Activated naive CD4-positive, alpha-beta T cell treated with anti-CD3 and anti-CD28 coated beads for 36 hours (primary cell): Measurements from ENCODE around the gene MTUS2. TPM values are rescaled to one million over a fixed set of nuclear protein-coding genes. Genes with fewer than 3 reads are reported as not detected.

Source experiments
- CTCF ChIA-PET: fragments of 350-600 bp; sonication (Branson Sonifier 250); formaldehyde crosslinking; loops from one replicate; lab custom pipeline; 2021; ENCODE audit warnings: antibody characterized with exemption; lab: Charles Lee
- DNase-seq: peaks from one replicate; pipeline ENCODE4 v3.0.0-alpha.2; 2020
- H3K27ac Mint-ChIP-seq: one replicate; pipeline ENCODE4 v1.8.0; 2021; ENCODE audit warnings: mild to moderate bottlenecking, mixed read lengths
- H3K27me3 Mint-ChIP-seq: one replicate; pipeline ENCODE4 v1.8.0; 2021; ENCODE audit warnings: low read depth, mixed read lengths
- H3K36me3 Mint-ChIP-seq: one replicate; pipeline ENCODE4 v1.8.0; 2021; ENCODE audit warnings: low read depth, mixed read lengths
- H3K4me1 Mint-ChIP-seq: one replicate; pipeline ENCODE4 v1.8.0; 2021; ENCODE audit warnings: low read depth, mixed read lengths
- H3K4me3 Mint-ChIP-seq: one replicate; pipeline ENCODE4 v1.8.0; 2021; ENCODE audit warnings: mild to moderate bottlenecking, moderate library complexity, mixed read lengths
- H3K9me3 Mint-ChIP-seq: one replicate; pipeline ENCODE4 v1.8.0; 2021; ENCODE audit warnings: mixed read lengths
- intact Hi-C: fragments of 100-400 bp; cut with micrococcal nuclease; formaldehyde crosslinking; loops from one replicate; pipeline ENCODE4 v1.15.1; 2023
- total RNA-seq, 2 experiments: library from RNA; stranded (reverse); gene quantifications; one replicate each; pipeline ENCODE4 v1.2.3, GENCODE V29; 2021

The MTUS2 gene
- total RNA-seq, 2 experiments from 2014 or later, result not detected

DNA sequence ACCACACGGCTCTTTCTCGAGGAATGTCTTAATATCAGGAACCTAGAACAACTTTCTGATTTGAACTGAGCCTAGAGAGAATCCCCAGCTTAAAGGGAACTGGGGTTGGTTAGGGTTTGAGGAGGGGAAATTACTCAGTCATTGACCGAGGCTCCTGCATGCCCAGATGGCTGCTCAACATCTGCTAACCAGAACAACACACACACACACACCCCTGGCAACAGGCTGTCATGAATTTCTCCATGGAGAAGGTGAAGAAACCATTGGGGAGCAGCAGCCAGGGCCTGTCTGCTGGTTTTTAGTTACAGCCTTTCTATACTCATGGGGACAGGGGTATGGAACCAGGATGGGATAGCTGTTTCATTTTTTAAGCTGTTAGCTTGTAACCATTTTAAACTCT lies 5.2 kb downstream of the MTUS2 start:
- Mint-ChIP-seq H3K9me3 (peaks cover 12% of the 10 kb centered on the region), H3K36me3 (peaks cover 2% of the 10 kb centered on the region), H3K27me3 (peaks cover 38% of the 10 kb centered on the region), H3K4me1 (peaks cover 2% of the 10 kb centered on the region), H3K27ac (no peak overlapping the region), H3K4me3 (no peak overlapping the region)
- intact Hi-C loops, result no loop called here
- no peak for DNase-seq
- CTCF ChIA-PET, result interaction anchor here (1.0 to 1.1 kb wide), 2 partner anchors 11 to 27 kb away, joined by 3 read pairs; no protein-coding TSS in a partner anchor

DNA sequence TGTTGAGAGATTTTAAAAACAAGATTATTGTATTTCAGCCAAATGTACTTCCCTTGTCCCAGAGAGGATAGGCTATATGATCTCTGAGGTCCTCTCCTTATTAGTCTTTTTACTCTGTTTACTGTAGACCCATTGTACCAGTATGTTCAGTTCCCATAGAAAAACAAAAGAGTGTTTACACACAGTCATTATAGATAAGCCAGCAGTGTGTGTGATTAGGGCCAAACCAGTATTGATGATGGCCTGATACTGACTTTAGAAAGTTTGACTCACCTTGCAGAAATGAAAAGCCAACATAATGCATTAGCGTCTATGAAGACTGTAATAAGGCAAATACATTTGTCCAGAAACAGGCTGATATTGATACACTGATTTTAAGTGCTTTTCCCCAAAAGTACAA lies 6.2 kb downstream of the MTUS2 start:
- no peak overlapping the region for H3K27ac Mint-ChIP-seq
- CTCF ChIA-PET, result interaction anchor here (1.0 kb wide), 1 partner anchor 10 kb away, joined by 3 read pairs; no protein-coding TSS in a partner anchor

DNA sequence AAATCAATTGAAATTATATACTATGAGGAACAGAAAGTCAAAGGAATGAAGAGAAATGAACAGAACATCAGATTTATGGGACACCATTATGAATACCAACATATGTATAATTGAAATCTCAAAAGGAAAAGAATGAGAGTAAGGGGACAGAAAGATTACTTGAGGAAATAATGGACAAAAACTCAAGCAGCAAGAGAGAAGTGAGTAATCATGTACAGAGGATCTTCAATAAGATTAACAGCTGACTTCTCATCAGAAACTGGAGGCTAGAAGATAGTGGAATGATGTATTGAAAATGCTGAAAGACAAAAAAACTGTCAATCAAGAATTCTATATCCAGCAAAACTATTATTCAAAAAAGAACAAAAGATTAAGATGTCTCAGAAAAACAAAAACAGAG lies 10.4 kb downstream of the MTUS2 start:
- H3K27ac Mint-ChIP-seq, result no peak overlapping the region
- intact Hi-C loops, result no loop called here
- peaks cover 19% of the 10 kb centered on the region for H3K9me3 Mint-ChIP-seq
- H3K4me1 Mint-ChIP-seq, result no peaks in the 10 kb centered on the region
- no peak for DNase-seq
- peaks cover 9% of the 10 kb centered on the region for H3K27me3 Mint-ChIP-seq
- H3K4me3 Mint-ChIP-seq, result no peak overlapping the region
- peaks cover 2% of the 10 kb centered on the region for H3K36me3 Mint-ChIP-seq
- CTCF ChIA-PET, result no interaction called here

More for the DNA sequence above, 6.2 kb downstream of the MTUS2 start:
- H3K4me1 Mint-ChIP-seq, result no peaks in the 10 kb centered on the region
- H3K36me3 Mint-ChIP-seq, result peaks cover 2% of the 10 kb centered on the region
- no peak for DNase-seq
- H3K27me3 Mint-ChIP-seq, result peaks cover 33% of the 10 kb centered on the region
- H3K9me3 Mint-ChIP-seq, result peaks cover 19% of the 10 kb centered on the region
- intact Hi-C loops, result no loop called here
- no peak overlapping the region for H3K4me3 Mint-ChIP-seq

DNA sequence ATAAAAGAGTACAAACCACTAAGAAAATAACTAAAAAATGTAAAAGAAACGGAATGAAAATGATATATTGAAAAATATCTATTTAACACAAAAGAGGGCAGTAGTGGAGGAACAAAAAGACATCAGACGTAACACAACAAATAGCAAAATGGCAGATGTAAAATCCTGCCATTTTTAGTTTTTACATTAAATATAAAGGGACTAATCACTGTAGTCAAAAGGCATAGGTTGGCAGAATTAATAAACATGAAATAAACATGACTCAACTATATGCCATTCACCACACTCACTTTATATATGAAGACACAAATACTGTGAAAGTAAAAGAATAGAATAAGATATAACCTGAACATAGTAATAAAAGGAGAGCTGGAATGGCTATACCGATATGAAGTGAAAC lies 11.0 kb downstream of the MTUS2 start:
- intact Hi-C loops, result no loop called here
- H3K27ac Mint-ChIP-seq, result no peak overlapping the region
- no peaks in the 10 kb centered on the region for H3K4me1 Mint-ChIP-seq
- no peak overlapping the region for H3K4me3 Mint-ChIP-seq
- H3K9me3 Mint-ChIP-seq, result peaks cover 19% of the 10 kb centered on the region
- CTCF ChIA-PET, result no interaction called here
- peaks cover 2% of the 10 kb centered on the region for H3K36me3 Mint-ChIP-seq
- no peak for DNase-seq
- H3K27me3 Mint-ChIP-seq, result peaks cover 9% of the 10 kb centered on the region

DNA sequence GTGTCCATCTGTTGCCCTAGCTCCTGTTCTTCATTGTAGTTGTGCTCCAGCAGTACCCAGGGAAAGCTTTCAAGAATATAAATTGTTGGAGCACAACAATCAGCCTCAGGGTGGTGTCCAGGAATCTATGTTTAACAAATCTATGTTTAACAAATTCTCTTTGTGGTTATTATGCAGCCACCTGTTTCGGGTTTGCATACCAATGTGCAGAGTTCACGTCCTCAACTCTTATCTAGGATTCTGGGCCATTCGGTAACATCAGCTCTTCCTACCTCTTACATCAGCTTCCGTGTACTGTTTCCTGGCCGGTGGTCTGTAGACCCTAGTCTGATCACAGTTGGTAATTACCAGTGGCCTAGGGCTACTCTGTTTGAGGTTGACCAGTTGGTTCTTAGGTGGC lies 17.0 kb downstream of the MTUS2 start:
- DNase-seq, result no peak
- intact Hi-C loops, result no loop called here
- no peak overlapping the region for H3K27ac Mint-ChIP-seq
- H3K4me3 Mint-ChIP-seq, result no peak overlapping the region
- H3K4me1 Mint-ChIP-seq, result no peaks in the 10 kb centered on the region
- peaks cover 6% of the 10 kb centered on the region for H3K27me3 Mint-ChIP-seq
- H3K9me3 Mint-ChIP-seq, result no peaks in the 10 kb centered on the region
- H3K36me3 Mint-ChIP-seq, result no peaks in the 10 kb centered on the region
- CTCF ChIA-PET, result no interaction called here

DNA sequence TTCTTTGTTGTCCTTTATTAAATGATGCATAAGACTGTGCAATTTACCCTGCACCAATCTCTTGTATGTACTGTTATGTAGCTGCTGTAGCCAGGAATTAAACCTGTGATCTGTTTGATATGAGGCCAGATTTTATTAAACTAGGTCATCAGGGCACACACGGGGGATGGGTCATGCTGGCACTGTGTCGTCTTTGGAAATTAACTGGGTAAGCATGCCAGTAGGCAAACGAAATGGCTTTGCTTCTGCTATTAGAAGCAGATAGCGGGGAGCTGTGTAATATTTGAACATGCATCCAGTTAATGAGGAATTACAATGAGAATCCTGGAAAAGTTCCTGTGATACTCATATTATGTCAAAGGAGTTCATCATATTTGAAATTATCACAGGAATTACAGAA lies 23.5 kb downstream of the MTUS2 start:
- Mint-ChIP-seq H3K9me3 (no peaks in the 10 kb centered on the region), H3K4me1 (no peaks in the 10 kb centered on the region), H3K36me3 (no peaks in the 10 kb centered on the region), H3K4me3 (no peak overlapping the region), H3K27me3 (peaks cover 9% of the 10 kb centered on the region), H3K27ac (no peak overlapping the region)
- DNase-seq, result no peak
- CTCF ChIA-PET, result no interaction called here
- intact Hi-C loops, result no loop called here

DNA sequence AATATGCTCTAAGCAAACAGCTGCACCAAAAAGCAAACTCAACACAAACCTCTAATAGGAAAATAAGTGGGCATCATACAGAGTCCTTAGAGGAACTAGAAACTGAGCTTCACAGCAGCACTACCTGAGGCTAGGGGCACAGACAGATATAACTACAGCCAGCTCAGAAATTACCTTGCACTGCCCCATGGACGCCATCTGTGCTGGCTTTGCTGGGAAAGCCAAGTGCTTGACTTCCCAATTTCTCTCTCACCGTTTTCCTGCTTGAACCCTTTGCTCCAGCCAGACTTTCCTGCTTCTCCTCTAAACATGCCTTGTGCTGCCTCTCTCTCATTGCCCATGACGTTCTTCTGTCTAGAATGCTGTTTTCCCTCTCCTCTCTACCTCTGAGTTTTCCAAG lies 29.3 kb downstream of the MTUS2 start:
- H3K27me3 Mint-ChIP-seq, result peaks cover 8% of the 10 kb centered on the region
- H3K4me1 Mint-ChIP-seq, result no peaks in the 10 kb centered on the region
- H3K9me3 Mint-ChIP-seq, result no peaks in the 10 kb centered on the region
- CTCF ChIA-PET, result interaction anchor here (0.8 kb wide), 1 partner anchor 14 kb away, joined by 3 read pairs; no protein-coding TSS in a partner anchor
- no peak overlapping the region for H3K4me3 Mint-ChIP-seq
- intact Hi-C loops, result no loop called here
- no peak overlapping the region for H3K27ac Mint-ChIP-seq
- DNase-seq, result no peak
- no peaks in the 10 kb centered on the region for H3K36me3 Mint-ChIP-seq

DNA sequence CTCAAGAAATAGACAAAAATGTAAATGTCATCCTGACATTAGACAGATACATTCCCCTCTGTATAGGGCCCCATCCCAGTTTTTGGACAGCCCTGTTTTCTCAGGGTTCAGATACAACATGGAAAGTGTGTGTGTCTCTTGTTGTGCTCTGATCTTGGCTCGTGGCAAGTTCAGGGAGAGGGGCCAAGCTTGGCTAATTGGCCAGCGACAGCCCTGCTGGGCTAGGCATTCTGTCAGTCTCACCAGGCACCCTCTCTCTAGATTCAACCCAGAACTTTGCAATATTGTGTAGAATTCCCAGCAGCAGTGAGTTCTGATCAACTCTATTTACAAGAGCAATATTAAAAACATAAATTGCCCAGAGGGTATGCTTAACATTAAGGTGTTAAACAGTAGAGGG lies 30.1 kb downstream of the MTUS2 start:
- Mint-ChIP-seq H3K27ac (no peak overlapping the region), H3K36me3 (no peaks in the 10 kb centered on the region), H3K9me3 (no peaks in the 10 kb centered on the region), H3K4me3 (no peak overlapping the region), H3K27me3 (peaks cover 5% of the 10 kb centered on the region), H3K4me1 (no peaks in the 10 kb centered on the region)
- intact Hi-C loops, result no loop called here
- DNase-seq, result no peak
- CTCF ChIA-PET, result interaction anchor here (0.8 kb wide), 1 partner anchor 15 kb away, joined by 3 read pairs; no protein-coding TSS in a partner anchor

DNA sequence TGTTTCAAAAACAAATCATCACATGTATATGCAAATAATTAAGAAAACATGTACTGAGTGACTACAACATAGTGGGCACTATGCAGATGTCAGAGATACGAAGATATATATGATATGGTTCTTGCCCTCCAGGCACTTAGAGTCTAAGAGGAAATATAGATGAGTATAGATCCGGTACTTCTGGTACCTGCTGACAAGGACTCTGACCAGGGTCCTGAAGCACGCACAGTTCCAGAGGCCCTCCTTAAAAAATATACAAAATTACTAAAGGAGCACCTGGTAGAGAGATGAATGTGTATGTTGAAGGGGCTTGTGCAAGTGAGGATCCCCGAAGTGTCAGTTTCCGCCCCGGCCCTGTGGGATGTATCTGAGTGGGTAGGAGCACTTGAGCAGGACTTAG lies 31.3 kb downstream of the MTUS2 start:
- Mint-ChIP-seq H3K9me3 (no peaks in the 10 kb centered on the region), H3K4me3 (no peak overlapping the region), H3K4me1 (no peaks in the 10 kb centered on the region), H3K27ac (no peak overlapping the region), H3K27me3 (peaks cover 5% of the 10 kb centered on the region), H3K36me3 (no peaks in the 10 kb centered on the region)
- CTCF ChIA-PET, result no interaction called here
- no peak for DNase-seq
- intact Hi-C loops, result no loop called here

DNA sequence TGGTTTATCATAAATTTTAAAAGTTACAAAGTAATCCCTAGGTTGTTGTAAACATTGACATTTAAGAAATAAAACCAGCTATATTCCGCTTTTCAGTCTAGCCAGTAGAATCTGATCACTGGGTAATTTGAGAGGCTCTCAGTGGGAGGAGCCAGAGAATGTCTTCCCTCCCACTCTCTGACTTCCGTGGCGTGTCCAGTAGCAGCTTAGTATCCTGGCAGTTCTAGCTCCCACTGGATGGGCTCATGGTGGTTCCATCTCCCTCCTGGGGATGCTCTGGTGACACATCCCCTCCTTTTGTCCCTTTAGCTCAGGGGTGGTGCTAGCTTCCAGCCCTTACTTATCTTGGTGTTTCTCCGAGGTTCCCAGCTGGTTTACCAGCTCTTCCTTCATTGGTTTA lies 34.5 kb downstream of the MTUS2 start:
- Mint-ChIP-seq H3K27ac (no peak overlapping the region), H3K36me3 (no peaks in the 10 kb centered on the region), H3K4me1 (no peaks in the 10 kb centered on the region), H3K9me3 (no peaks in the 10 kb centered on the region), H3K27me3 (peaks cover 5% of the 10 kb centered on the region), H3K4me3 (no peak overlapping the region)
- intact Hi-C loops, result no loop called here
- no peak for DNase-seq
- CTCF ChIA-PET, result interaction anchor here (0.6 to 0.8 kb wide), 2 partner anchors 36 to 354 kb away, joined by 3 to 4 read pairs; no protein-coding TSS in a partner anchor

DNA sequence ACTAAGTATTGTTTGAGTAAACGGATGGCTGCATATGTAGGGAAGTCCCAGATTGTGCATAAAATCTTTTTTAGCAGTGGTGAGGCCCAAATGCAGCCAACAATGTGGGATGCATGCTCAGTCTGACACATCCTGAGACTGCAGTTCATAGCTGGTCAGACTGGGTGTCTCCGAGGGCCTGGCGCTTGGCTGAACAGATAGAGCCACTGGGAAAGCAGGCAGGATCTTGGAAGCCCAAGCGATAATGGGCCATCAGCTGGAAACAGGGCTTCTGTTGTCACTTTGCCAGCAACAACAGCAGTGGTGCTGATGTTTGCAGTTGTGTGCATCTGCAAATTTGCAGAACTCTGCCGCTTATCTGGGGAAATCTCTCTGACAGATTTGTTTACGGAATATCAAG lies 36.1 kb downstream of the MTUS2 start:
- Mint-ChIP-seq H3K4me3 (no peak overlapping the region), H3K4me1 (no peaks in the 10 kb centered on the region), H3K36me3 (no peaks in the 10 kb centered on the region), H3K27ac (no peak overlapping the region), H3K27me3 (peaks cover 5% of the 10 kb centered on the region), H3K9me3 (no peaks in the 10 kb centered on the region)
- intact Hi-C loops, result no loop called here
- CTCF ChIA-PET, result no interaction called here
- no peak for DNase-seq

DNA sequence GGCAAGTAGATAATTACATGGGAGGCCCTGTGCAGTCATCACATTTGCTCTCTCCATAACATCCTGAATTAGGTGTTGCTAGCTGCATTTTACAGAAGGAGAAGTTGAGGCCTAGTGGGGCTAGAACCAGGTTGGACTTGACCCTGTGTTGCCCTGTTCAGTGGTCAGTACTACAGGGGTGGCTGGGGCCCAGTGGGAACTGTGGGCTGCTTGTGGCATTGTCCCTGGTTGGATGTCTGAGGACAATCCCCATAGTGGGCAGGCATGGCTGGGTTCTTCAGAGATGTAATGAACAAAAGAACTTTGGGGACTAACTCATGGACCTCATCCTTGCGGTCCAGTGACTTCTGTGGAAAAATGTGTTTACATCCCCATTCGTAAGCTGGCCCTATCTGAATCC lies 38.9 kb downstream of the MTUS2 start:
- no peak overlapping the region for H3K27ac Mint-ChIP-seq
- H3K27me3 Mint-ChIP-seq, result peaks cover 2% of the 10 kb centered on the region
- H3K36me3 Mint-ChIP-seq, result no peaks in the 10 kb centered on the region
- intact Hi-C loops, result no loop called here
- DNase-seq, result no peak
- no peaks in the 10 kb centered on the region for H3K9me3 Mint-ChIP-seq
- no peaks in the 10 kb centered on the region for H3K4me1 Mint-ChIP-seq
- H3K4me3 Mint-ChIP-seq, result no peak overlapping the region
- CTCF ChIA-PET, result no interaction called here

DNA sequence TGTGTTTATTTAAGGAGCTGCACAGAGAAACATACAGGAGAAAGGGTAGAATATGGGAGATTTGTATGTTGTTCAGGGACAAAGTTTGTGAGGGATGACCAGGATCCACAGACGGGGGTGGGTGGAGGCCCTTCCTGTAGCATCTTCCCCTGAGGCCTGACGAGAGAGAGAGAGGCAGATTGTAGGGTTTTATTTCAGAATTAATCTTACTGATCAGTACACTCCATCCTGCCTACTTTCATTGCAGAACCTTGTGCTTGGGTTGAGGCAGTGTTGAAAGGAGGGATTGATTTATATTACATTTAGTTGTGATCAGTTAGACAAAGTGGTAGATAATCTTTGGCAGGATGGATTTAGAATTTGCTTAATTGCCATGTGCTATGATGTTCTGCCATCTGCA lies 39.6 kb downstream of the MTUS2 start:
- peaks cover 2% of the 10 kb centered on the region for H3K27me3 Mint-ChIP-seq
- no peaks in the 10 kb centered on the region for H3K36me3 Mint-ChIP-seq
- H3K4me1 Mint-ChIP-seq, result no peaks in the 10 kb centered on the region
- no peak overlapping the region for H3K4me3 Mint-ChIP-seq
- no peaks in the 10 kb centered on the region for H3K9me3 Mint-ChIP-seq
- intact Hi-C loops, result no loop called here
- CTCF ChIA-PET, result no interaction called here
- no peak for DNase-seq
- no peak overlapping the region for H3K27ac Mint-ChIP-seq
